HepG2 (cell line): Measurements from ENCODE around the gene DAB2IP. TPM values are rescaled to one million over a fixed set of nuclear protein-coding genes. Genes with fewer than 3 reads are reported as not detected.
A peak's percentile ranks its signal among the peaks of the same experiment; 100 is the strongest.

ENCODE experiments used
- AKAP8 ChIP-seq: sonication (generic); formaldehyde crosslinking; IDR thresholded peaks from 2 replicates; pipeline ENCODE4 v1.5.1; 2020; ENCODE audit warnings: mild to moderate bottlenecking, missing genetic modification reagents
- DMTF1 ChIP-seq: sonication (generic); formaldehyde crosslinking; IDR thresholded peaks from 2 replicates; pipeline ENCODE4 v1.4.0; 2020; ENCODE audit warnings: mild to moderate bottlenecking, missing genetic modification reagents
- FOXO4 ChIP-seq: sonication (generic); formaldehyde crosslinking; conservative IDR thresholded peaks from 2 replicates; pipeline ENCODE4 v1.8.1; 2023; ENCODE audit warnings: missing genetic modification reagents
- HOXA5 ChIP-seq: sonication (generic); formaldehyde crosslinking; IDR thresholded peaks from 2 replicates; pipeline ENCODE4 v1.4.0; 2020; ENCODE audit warnings: missing genetic modification reagents
- MTERF4 ChIP-seq: sonication (generic); formaldehyde crosslinking; IDR thresholded peaks from 2 replicates; pipeline ENCODE4 v1.8.0; 2023; ENCODE audit warnings: mild to moderate bottlenecking, missing genetic modification reagents
- PAF1 ChIP-seq: IDR thresholded peaks from 2 replicates; pipeline ENCODE4 v1.6.1; 2016; ENCODE audit warnings: missing genetic modification reagents, missing compliant biosample characterization
- RXRB ChIP-seq: IDR thresholded peaks from 2 replicates; pipeline ENCODE4 v1.6.1; 2016; ENCODE audit warnings: borderline replicate concordance, missing genetic modification reagents, missing compliant biosample characterization
- SOX13 ChIP-seq, 3 experiments: fragments of 450-650 bp in 1 of 3; sonication (generic) in 1 of 3; formaldehyde crosslinking in 1 of 3; IDR thresholded peaks in 2 of 3; conservative IDR thresholded peaks in 1 of 3; 2 replicates each; pipeline versions ENCODE4 v1.5.0 to v1.6.1; 2016 to 2020; ENCODE audit warnings: antibody characterized with exemption in 1 of 3, mild to moderate bottlenecking in 1 of 3, missing compliant biosample characterization in 1 of 3, missing genetic modification reagents in 1 of 3, moderate library complexity in 1 of 3
- TAF15 ChIP-seq: fragments of 200-400 bp; formaldehyde crosslinking; IDR thresholded peaks from one replicate; pipeline ENCODE4 v1.6.1; 2018; ENCODE audit warnings: mild to moderate bottlenecking, low read depth, low read length; ENCODE audit not compliant: poor library complexity, severe bottlenecking
- TARDBP ChIP-seq: sonication (generic); formaldehyde crosslinking; IDR thresholded peaks from 2 replicates; pipeline ENCODE4 v1.8.0; 2022; ENCODE audit warnings: mild to moderate bottlenecking, missing genetic modification reagents
- TFDP2 ChIP-seq: sonication (generic); formaldehyde crosslinking; IDR thresholded peaks from 2 replicates; pipeline ENCODE4 v1.4.0; 2020; ENCODE audit warnings: missing genetic modification reagents
- ZBTB1 ChIP-seq: sonication (generic); formaldehyde crosslinking; IDR thresholded peaks from 2 replicates; pipeline ENCODE4 v1.4.0; 2020; ENCODE audit warnings: missing genetic modification reagents, borderline replicate concordance
- ZBTB43 ChIP-seq: sonication (generic); formaldehyde crosslinking; conservative IDR thresholded peaks from 2 replicates; pipeline ENCODE4 v1.4.0; 2020; ENCODE audit warnings: missing genetic modification reagents
- ZFX ChIP-seq: sonication (generic); formaldehyde crosslinking; IDR thresholded peaks from 2 replicates; pipeline ENCODE4 v1.4.0; 2020; ENCODE audit warnings: mild to moderate bottlenecking, low read depth, missing genetic modification reagents, moderate library complexity
- ZNF136 ChIP-seq: sonication (generic); formaldehyde crosslinking; IDR thresholded peaks from 2 replicates; pipeline ENCODE4 v1.8.1; 2022; ENCODE audit warnings: low read depth, mild to moderate bottlenecking, moderate library complexity, missing genetic modification reagents
- ZNF326 ChIP-seq: sonication (generic); formaldehyde crosslinking; IDR thresholded peaks from 2 replicates; pipeline ENCODE4 v1.4.0; 2020; ENCODE audit warnings: missing genetic modification reagents, borderline replicate concordance
- ZNF556 ChIP-seq: sonication (generic); formaldehyde crosslinking; IDR thresholded peaks from 2 replicates; pipeline ENCODE4 v1.4.0; 2020; ENCODE audit warnings: mild to moderate bottlenecking, missing genetic modification reagents, borderline replicate concordance
- ZNF674 ChIP-seq: sonication (generic); formaldehyde crosslinking; IDR thresholded peaks from 2 replicates; pipeline ENCODE4 v1.5.0; 2020; ENCODE audit warnings: low read depth, mild to moderate bottlenecking, missing genetic modification reagents
- ZNF772 ChIP-seq: sonication (generic); formaldehyde crosslinking; IDR thresholded peaks from 2 replicates; pipeline ENCODE4 v1.5.0; 2020; ENCODE audit warnings: mild to moderate bottlenecking, missing genetic modification reagents
- ZNF782 ChIP-seq: sonication (generic); formaldehyde crosslinking; IDR thresholded peaks from 2 replicates; pipeline ENCODE4 v1.4.0; 2020; ENCODE audit warnings: missing genetic modification reagents, mild to moderate bottlenecking, borderline replicate concordance
- ZSCAN12 ChIP-seq: sonication (generic); formaldehyde crosslinking; IDR thresholded peaks from 2 replicates; pipeline ENCODE4 v1.9.0; 2021; ENCODE audit warnings: mild to moderate bottlenecking, missing genetic modification reagents
- polyA plus RNA-seq, 8 experiments: library from polyadenylated mRNA; depleted of rRNA in 3 of 8; stranded (reverse) in 7 of 8; unstranded in 1 of 8; fragments of >200 nt; fragmentation: Illumina TruSeq in 4 of 8; extraction: Trizol in 4 of 8; gene quantifications; 2 replicates each; pipeline versions ENCODE4 v1.2.1 to v1.2.3, GENCODE V29; 2011 to 2016; ENCODE audit warnings: low read depth in 4 of 8, missing spikeins in 1 of 8, mixed read lengths in 1 of 8; ENCODE audit not compliant: insufficient read depth in 1 of 8
- total RNA-seq, 5 experiments: library from RNA; depleted of rRNA; stranded (reverse); fragments of >200 nt; fragmentation: Illumina TruSeq; extraction: Trizol; gene quantifications; 2 replicates each; pipeline ENCODE4 v1.2.3, GENCODE V29; 2016; ENCODE audit warnings: low read depth in 1 of 5

The DAB2IP gene
- total and polyA plus RNA-seq, 2 of the 13 experiments (the other 11 are each of a cell fraction or from before 2014, with no cell fraction given) = 25.3 to 37.9 TPM

GRCh38 chr9:121604242-121604641 is 47.2 kb upstream of the DAB2IP start (continued):
- TF ChIP-seq TFDP2 (CRISPR knock-in tag) (0 out of 2 replicates have a peak, but pooled peaks have one; percentile 17), ZNF556 (CRISPR knock-in tag) (no peak), ZFX (peak; percentile 55; the same call in 1 of the 2 replicates), ZSCAN12 (CRISPR knock-in tag) (no peak), HOXA5 (CRISPR knock-in tag) (no peak), MTERF4 (CRISPR knock-in tag) (no peak), TAF15 (no peak), ZBTB43 (CRISPR knock-in tag) (0 out of 2 replicates have a peak, but pooled peaks have one; percentile 54), ZNF772 (CRISPR knock-in tag) (no peak), ZNF326 (no peak), ZNF782 (CRISPR knock-in tag) (no peak), SOX13 (IDR thresholded peaks at IDR 0.05) (no peak), SOX13 (CRISPR knock-in tag; conservative IDR thresholded peaks at IDR 0.05 in 1 of 2, IDR thresholded peaks at IDR 0.05 in 1 of 2) (peak in 1 of 2 experiments; percentile 43; a peak in 1 of 4 replicates), ZNF136 (CRISPR knock-in tag) (no peak), ZBTB1 (CRISPR knock-in tag) (no peak), RXRB (CRISPR knock-in tag) (peak; percentile 70), DMTF1 (CRISPR knock-in tag) (no peak), ZNF674 (CRISPR knock-in tag) (no peak), PAF1 (CRISPR knock-in tag) (no peak), TARDBP (CRISPR knock-in tag) (no peak), AKAP8 (CRISPR knock-in tag) (no peak), FOXO4 (no peak)
